Type B pancreatic cell (in vitro differentiated cells): ENCODE results near the gene TPM1. TPM values are rescaled to one million over a fixed set of nuclear protein-coding genes. Genes with fewer than 3 reads are reported as not detected.

Experiments
- DNase-seq: peaks from one replicate; pipeline ENCODE4 v3.0.0; 2021; ENCODE audit warnings: mixed read lengths; ENCODE audit not compliant: unreplicated experiment; ENCODE audit errors: extremely low spot score
- H3K27ac Mint-ChIP-seq: 2 replicates; pipeline ENCODE4 v1.8.0; 2021; ENCODE audit warnings: mild to moderate bottlenecking, mixed read lengths
- H3K27me3 Mint-ChIP-seq: 2 replicates; pipeline ENCODE4 v1.8.0; 2021; ENCODE audit warnings: mixed read lengths
- H3K36me3 Mint-ChIP-seq: 2 replicates; pipeline ENCODE4 v1.8.0; 2021; ENCODE audit warnings: mixed read lengths
- H3K4me1 Mint-ChIP-seq: one replicate; pipeline ENCODE4 v1.8.0; 2021; ENCODE audit warnings: mixed read lengths; ENCODE audit not compliant: unreplicated experiment
- H3K4me3 Mint-ChIP-seq: 2 replicates; pipeline ENCODE4 v1.8.0; 2021; ENCODE audit warnings: mild to moderate bottlenecking, mixed read lengths
- H3K9me3 Mint-ChIP-seq: 2 replicates; pipeline ENCODE4 v1.8.0; 2021; ENCODE audit warnings: mixed read lengths
- CTCF ChIP-seq: fragments of 200-600 bp; sonication (generic); conservative IDR thresholded peaks from 2 replicates; pipeline ENCODE4 v1.5.0; 2021; ENCODE audit warnings: antibody characterized with exemption, mild to moderate bottlenecking
- total RNA-seq: library from RNA; stranded (reverse); gene quantifications from 2 replicates; pipeline ENCODE4 v1.2.1, GENCODE V29; 2021; ENCODE audit warnings: low replicate concordance

The TPM1 gene
- total RNA-seq, 1 donor from 2014 or later, result 447 TPM

GRCh38 chr15:63059075-63059474, 16.5 kb downstream of the TPM1 start:
- H3K36me3 Mint-ChIP-seq, result peaks cover 76% of the 10 kb centered on the region
- peaks cover 41% of the 10 kb centered on the region for H3K4me1 Mint-ChIP-seq
- H3K27ac Mint-ChIP-seq, result no peak overlapping the region
- no peak overlapping the region for H3K4me3 Mint-ChIP-seq
- DNase-seq, result no peak
- H3K27me3 Mint-ChIP-seq, result no peaks in the 10 kb centered on the region
- TF ChIP-seq CTCF, result no peak
- H3K9me3 Mint-ChIP-seq, result no peaks in the 10 kb centered on the region

- Mint-ChIP-seq H3K4me1 (peaks cover 36% of the 10 kb centered on the region), H3K9me3 (no peaks in the 10 kb centered on the region), H3K4me3 (no peak overlapping the region), H3K36me3 (peaks cover 79% of the 10 kb centered on the region), H3K27ac (no peak overlapping the region), H3K27me3 (no peaks in the 10 kb centered on the region)
- no peak for TF ChIP-seq CTCF
- no peak for DNase-seq
These were observed 17.1 kb downstream of the TPM1 start for GRCh38 chr15:63059573-63060216.

- no peak for DNase-seq
- no peaks in the 10 kb centered on the region for H3K27me3 Mint-ChIP-seq
- no peaks in the 10 kb centered on the region for H3K9me3 Mint-ChIP-seq
- H3K27ac Mint-ChIP-seq, result no peak overlapping the region
- H3K4me1 Mint-ChIP-seq, result peaks cover 32% of the 10 kb centered on the region
- H3K4me3 Mint-ChIP-seq, result no peak overlapping the region
- peaks cover 80% of the 10 kb centered on the region for H3K36me3 Mint-ChIP-seq
- no peak for TF ChIP-seq CTCF
These were observed 18.2 kb downstream of the TPM1 start for GRCh38 chr15:63060699-63061098.

DNA sequence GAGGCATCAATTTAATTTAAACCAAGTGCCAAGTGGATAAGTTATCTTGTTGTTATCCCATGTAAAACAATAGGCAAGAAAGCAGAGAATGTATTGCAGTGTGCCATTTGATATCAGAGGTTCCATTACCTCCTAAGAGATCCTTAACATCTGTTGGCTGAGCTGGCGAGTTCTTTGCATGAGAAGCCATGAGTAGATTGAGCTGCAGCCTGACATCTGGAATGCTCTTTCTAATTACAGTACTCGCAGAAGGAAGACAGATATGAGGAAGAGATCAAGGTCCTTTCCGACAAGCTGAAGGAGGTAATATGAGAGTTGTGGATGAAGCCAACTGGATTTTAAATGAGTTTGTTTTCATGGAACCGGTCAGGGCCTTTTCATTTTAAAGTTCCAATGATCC, 19.4 kb downstream of the TPM1 start:
- Mint-ChIP-seq H3K27ac (no peak overlapping the region), H3K9me3 (no peaks in the 10 kb centered on the region), H3K4me3 (no peak overlapping the region), H3K36me3 (peaks cover 80% of the 10 kb centered on the region), H3K27me3 (no peaks in the 10 kb centered on the region), H3K4me1 (peaks cover 35% of the 10 kb centered on the region)
- DNase-seq, result no peak
- no peak for TF ChIP-seq CTCF

DNA sequence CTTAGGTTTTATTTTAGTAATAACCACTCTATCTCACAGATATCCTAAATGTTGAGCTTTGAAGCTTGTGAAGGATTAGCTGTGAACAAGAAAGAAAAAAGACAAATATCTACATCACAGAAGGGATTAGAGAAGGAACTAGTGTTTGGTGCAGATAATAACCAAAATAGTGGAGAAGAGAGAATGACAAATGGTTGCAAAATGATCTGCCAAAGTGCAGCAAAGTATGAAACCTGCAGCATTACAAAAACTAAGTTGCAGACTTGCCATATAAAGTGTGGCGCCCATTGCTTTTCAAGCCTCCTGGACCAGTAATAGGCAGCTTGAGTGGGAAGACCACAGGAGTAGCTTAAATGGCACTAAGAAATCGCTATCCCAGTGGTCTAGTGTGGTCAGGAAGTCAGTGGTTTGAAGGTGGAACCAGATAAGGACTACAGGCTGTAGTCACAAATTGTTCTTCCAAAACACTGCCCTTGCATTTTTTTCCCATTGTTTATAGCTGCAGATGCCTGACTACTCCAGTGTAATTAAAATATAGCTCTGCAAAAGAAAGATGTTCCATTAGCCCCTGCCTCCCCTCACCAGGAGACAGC, 20.7 kb downstream of the TPM1 start:
- TF ChIP-seq CTCF, result no peak
- Mint-ChIP-seq H3K9me3 (no peaks in the 10 kb centered on the region), H3K4me1 (peaks cover 35% of the 10 kb centered on the region), H3K27ac (peak overlapping the region; percentile 20), H3K4me3 (no peak overlapping the region), H3K27me3 (no peaks in the 10 kb centered on the region), H3K36me3 (peaks cover 71% of the 10 kb centered on the region)
- no peak for DNase-seq
